ENCODE results near the gene FYB2. TPM values are rescaled to one million over a fixed set of nuclear protein-coding genes. Genes with fewer than 3 reads are reported as not detected.

FYB2 gene
- total RNA-seq, 1 donor from 2014 or later: not detected

DNA sequence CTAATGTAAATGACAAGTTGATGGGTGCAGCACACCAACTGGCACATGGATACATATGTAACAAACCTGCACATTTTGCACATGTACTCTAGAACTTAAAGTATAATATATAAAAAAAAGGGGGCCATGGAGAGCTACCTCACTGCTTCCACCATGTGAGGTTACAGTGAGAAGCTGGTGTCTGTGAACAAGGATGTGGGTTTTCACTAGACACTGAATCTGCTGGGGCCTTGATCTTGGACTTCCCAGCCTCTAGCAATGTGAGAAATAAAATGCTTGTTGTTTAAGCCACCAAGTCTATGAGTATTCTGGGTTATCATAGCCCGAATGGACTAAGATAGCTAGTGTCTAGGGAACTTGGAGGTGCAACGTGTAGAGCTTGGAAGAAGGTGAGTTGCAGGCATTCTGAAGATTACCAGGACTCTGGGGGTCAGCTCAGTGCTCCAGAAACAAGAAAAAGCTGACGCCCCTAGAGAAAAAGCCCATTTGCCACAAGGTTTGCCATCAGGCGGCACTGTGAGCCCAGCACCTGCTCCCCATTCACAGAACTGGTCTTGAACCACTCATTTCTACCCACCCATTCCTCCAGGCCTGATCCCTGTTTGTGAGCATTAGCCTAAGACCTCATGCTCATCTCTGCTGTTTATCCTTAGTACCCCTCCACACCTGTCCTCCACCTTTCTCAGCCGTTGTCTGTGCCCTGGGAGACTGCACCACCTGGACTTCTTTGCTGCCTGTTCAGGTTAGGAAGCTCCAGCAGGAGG is 15.1 kb upstream of the FYB2 start:
- intact Hi-C loops (cut with micrococcal nuclease): no loop called here

DNA sequence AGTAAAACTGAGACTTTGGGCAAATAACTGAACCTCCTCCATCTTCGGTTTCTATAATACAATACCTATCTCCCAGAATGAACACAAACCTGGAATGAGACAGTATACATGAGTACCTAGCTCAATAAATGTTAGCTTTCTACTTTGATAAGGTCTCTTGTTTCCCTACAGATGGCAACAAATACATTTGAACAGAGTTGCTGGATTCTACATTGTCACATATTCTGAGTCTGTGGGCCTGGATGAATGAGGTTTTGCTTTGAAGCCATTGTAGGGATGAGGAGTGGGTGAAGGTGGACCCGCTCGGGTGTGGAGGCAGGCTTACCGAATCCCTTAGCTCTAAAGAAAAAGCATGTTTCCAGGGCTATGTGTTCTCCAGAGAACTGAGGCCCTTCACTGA is 13.9 kb upstream of the FYB2 start:
- intact Hi-C loops (cut with micrococcal nuclease): no loop called here

DNA sequence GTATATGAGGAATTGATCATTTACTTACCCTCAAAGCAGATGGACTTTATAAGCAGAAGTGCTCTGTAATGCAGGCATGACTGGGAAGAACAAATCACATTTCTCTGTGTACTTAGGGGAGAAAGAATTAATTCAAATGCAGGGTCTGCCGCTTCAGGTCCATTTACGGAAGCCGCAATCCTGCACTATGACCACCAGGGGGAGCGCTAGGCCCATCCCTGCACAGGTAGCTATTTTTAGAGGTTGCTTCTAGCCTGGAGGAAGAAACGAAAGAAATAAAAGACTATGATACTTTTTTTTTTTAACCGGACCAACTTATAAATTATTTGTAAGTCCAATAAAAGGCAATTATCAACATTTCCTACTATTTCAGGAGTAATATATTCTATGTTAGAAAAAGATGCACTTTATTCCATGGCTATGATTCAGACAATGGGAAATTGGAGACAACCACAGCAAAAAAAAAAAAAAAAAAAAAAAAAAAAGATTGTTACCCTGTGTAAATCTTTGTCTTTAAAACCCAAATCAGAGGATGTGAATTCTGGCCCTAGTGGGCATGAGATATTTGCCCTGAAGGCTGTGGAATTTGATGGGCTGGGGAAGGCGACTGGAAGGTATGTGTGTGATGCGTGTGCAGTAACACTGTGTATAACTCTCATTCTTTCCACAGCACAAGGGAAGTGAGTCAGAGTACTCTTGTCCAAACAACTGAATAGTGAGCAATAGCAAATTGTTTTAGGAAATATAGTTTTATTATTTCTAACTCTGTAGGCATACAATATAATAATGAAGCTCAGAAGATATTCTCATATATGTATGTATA is 12.9 kb upstream of the FYB2 start:
- intact Hi-C loops (cut with micrococcal nuclease): loop anchor here (1.0 kb wide), 4 partner anchors 136 to 1820 kb away; partner anchors contain the start of gene OMA1

- intact Hi-C loops (cut with micrococcal nuclease): no loop called here
Measured at GRCh38 chr1:56830052-56830451, 10.8 kb upstream of the FYB2 start.

DNA sequence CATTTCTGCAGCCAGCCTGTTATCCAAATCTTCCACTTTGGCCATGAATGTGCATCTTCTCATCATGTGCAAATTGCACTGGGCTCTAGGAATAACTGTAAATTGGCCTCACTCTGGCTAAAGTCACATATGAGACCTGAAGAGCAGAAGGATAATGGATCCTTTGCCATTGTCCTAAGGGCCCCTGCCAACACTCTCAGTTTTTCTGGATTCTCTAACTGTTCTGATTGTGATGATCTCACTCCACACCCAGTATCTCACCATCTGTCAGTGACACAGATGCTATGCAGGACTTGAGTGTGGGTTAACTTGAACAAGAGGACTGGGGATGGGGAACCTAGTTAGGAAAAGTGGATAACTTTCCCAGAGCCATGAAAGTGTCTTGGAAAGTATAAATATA is 8.5 kb upstream of the FYB2 start:
- intact Hi-C loops (cut with micrococcal nuclease): loop anchor here (10.0 kb wide), 1 partner anchor 1543 kb away; no protein-coding TSS in a partner anchor

- intact Hi-C loops (cut with micrococcal nuclease): loop anchor here (10.0 kb wide), 1 partner anchor 1541 kb away; no protein-coding TSS in a partner anchor
Measured at GRCh38 chr1:56825436-56825835, 6.2 kb upstream of the FYB2 start.

DNA sequence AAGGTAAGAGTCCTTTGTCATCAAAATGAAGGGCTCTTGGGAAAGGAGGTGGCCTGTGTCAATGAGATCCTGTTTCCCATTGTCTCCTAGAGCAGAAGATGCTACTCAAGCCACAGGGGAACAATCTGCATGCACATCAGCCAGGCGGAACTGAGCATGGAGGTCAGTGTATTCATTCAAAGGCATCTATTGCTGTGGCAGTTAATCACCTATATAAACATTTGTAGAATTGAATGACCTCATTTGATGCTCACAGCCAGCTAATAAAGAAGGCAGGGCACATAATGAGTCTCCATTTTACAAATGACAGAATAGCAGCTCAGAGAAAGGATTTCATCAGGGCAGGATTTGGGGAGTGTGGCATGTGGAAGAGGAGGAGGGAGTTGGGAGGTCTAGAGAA is 5.7 kb upstream of the FYB2 start:
- intact Hi-C loops (cut with micrococcal nuclease): loop anchor here (10.0 kb wide), 1 partner anchor 1540 kb away; no protein-coding TSS in a partner anchor

- intact Hi-C loops (cut with micrococcal nuclease): loop anchor here (10.0 kb wide), 1 partner anchor 1539 kb away; no protein-coding TSS in a partner anchor
Measured at GRCh38 chr1:56824271-56824670, 5.1 kb upstream of the FYB2 start.

GRCh38 chr1:56821462-56821797 is 2.2 kb upstream of the FYB2 start:
- intact Hi-C loops (cut with micrococcal nuclease): loop anchor here (2.0 to 10.0 kb wide), 2 partner anchors 113 to 1537 kb away; no protein-coding TSS in a partner anchor

DNA sequence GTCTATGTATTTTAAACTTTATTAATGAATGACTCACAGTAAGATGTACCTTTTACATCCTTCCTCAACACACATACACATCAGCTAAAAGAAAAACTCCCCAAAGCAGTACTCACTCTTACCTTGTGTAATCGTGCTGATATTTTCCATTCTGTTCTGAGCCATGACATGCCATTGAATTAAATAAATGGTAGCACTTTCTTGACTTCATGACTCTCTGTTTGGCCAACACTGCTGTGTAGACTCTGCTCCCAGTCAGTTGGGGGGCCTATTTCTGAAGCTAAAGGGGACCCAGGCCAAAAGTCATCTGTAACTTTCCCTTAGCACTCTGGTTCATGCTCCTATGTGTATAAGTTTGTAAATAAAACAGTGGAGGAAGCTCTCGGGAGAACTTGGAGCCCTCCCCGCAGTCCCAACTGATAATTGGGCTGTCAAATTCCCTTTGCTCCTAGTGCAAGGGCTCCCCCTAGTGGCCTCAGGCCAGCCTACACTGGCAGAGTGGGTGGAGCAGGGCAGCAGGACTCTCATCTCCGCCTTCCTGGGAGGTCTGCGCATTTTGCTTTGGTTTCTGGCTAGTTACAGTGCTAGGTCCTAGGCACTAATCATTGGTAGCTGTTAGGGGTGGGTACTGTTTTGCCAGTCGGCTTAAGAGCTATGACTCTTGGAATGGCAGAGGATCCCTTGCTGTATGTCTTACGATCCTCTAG is 1.7 kb upstream of the FYB2 start:
- intact Hi-C loops (cut with micrococcal nuclease): loop anchor here (2.0 to 10.0 kb wide), 2 partner anchors 112 to 1536 kb away; no protein-coding TSS in a partner anchor

DNA sequence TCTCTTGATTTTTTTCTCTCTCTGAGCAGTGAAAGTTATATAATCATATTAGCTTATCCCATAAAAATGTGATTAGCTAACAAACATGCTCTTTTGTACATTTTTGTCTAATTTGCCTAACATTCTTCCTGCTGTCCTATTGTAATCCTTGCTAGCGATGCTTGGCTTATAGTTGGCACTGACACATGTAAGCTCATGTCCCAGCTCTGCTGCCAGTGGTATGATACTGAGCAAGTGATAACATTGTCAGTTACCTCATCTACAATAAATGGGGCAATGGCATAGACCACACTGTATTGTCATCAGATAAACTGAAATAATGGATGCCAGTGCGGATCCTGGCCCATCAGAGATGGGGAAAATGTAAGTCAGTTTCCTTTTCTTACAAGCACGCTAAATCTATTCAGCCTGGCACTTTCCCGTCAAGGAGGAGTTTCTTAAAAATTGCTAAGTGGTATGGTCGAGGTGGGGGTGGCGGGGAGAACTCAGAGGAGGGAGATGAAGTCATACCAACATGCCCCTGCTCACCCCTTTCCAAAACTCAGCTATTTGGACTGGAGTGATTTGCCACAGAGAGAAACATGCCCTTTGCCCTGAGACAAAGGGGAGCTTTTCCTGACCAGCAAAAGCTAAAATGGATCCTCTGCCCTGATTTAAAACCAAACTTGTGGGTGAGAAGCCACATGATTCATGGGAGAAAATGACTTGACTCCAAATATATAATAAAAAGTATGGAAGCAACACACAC is 1.3 kb downstream of the FYB2 start:
- intact Hi-C loops (cut with micrococcal nuclease): no loop called here

GRCh38 chr1:56816909-56817308 is 2.3 kb downstream of the FYB2 start:
- intact Hi-C loops (cut with micrococcal nuclease): no loop called here

DNA sequence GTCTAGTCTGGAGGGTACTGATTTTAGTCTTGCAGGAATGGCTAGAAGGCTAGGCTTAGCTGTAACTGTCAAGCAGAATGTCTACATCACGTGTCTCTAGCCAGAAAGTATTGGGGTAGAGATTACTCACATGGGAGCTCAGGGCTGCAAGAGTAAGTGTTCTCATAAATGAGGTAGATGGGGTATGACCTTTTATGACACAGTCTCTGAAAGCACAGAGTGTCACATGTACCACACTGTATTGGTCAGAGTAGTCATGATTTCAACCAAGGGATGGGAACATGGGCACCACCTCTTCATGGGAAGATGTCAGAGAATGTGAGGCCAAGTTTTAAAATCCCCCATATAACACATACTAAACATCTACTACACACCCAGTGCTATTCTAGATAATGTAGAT is 2.9 kb downstream of the FYB2 start:
- intact Hi-C loops (cut with micrococcal nuclease): no loop called here

GRCh38 chr1:56814205-56814604 is 5.0 kb downstream of the FYB2 start:
- intact Hi-C loops (cut with micrococcal nuclease): no loop called here

- intact Hi-C loops (cut with micrococcal nuclease): no loop called here
Measured at GRCh38 chr1:56811331-56811730, 7.9 kb downstream of the FYB2 start.

DNA sequence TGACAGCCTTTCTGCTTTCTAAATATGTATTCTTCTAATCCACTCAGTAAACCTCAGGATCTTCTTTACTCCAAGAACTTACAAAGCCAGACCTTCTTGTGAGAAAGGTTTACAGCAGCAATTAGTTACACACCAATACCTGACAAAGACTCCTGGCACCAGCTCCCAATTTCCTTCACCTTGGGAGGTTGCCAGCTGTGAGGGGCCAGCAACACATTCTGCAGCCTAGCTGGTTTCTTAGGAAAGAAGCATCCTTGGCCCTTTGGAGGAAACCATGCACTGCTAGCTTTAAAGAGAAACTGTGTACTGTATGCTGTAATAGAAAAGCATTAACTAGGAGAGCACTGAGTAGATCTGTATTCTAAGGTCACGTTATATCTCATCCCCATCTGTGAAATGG is 10.8 kb downstream of the FYB2 start:
- intact Hi-C loops (cut with micrococcal nuclease): no loop called here

- intact Hi-C loops (cut with micrococcal nuclease): no loop called here
Measured at GRCh38 chr1:56806804-56807203, 12.4 kb downstream of the FYB2 start.

- intact Hi-C loops (cut with micrococcal nuclease): no loop called here
Measured at GRCh38 chr1:56803561-56804156, 15.5 kb downstream of the FYB2 start.

GRCh38 chr1:56799605-56800400 is 19.4 kb downstream of the FYB2 start:
- intact Hi-C loops (cut with micrococcal nuclease): no loop called here

GRCh38 chr1:56798053-56798471 is 21.1 kb downstream of the FYB2 start:
- intact Hi-C loops (cut with micrococcal nuclease): no loop called here

Measured in T-helper 1 cell treated with Interleukin-12 subunit alpha and Interleukin-12 subunit beta and Interleukin-4 antibody, amounts not matched to agents 30 ng/mL and 1 ng/mL, for 36 hours (primary cell).